IMR-90 (cell line): ENCODE measurements around the gene RBFOX2. TPM values are rescaled to one million over a fixed set of nuclear protein-coding genes. Genes with fewer than 3 reads are reported as not detected.
A peak's percentile ranks its signal among the peaks of the same experiment; 100 is the strongest.

Experiments used
- ATAC-seq: fragments of 200-7000 bp; cut with Tn5 transposase; 2 replicates; pipeline ENCODE4 v1.9.1; 2020; ENCODE audit warnings: low read depth, mild to moderate bottlenecking, moderate library complexity
- BruUV-seq: library from RNA; stranded (reverse); fragments of 400-500 nt; replicated peaks from 2 replicates; lab custom pipeline; 2021; lab: Mats Ljungman, UMichigan
- CTCF ChIA-PET: fragments of 300-600 bp; formaldehyde crosslinking; extraction: SDS; loops from one replicate; lab custom pipeline; 2021; ENCODE audit warnings: antibody characterized with exemption; lab: Yijun Ruan, JAX
- POLR2A ChIA-PET: fragments of 300-600 bp; sonication (Branson Sonifier 250); formaldehyde crosslinking; loops from one replicate; lab custom pipeline; 2022; ENCODE audit warnings: antibody characterized with exemption; ENCODE audit not compliant: unreplicated experiment; lab: Charles Lee
- DNase-seq: peaks from one replicate; pipeline ENCODE4 v3.0.0; 2013
- H2AFZ ChIP-seq: replicated peaks from 2 replicates; pipeline ENCODE3; 2013; ENCODE audit warnings: low read length, mild to moderate bottlenecking; ENCODE audit not compliant: poor library complexity
- H2AK5ac ChIP-seq: 2 replicates; pipeline ENCODE4 v1.6.1; 2013; ENCODE audit warnings: low read depth, low read length, inconsistent platforms
- H2AK9ac ChIP-seq: replicated peaks from 2 replicates; pipeline ENCODE3; 2013; ENCODE audit warnings: mild to moderate bottlenecking, low read depth, low read length, moderate library complexity; ENCODE audit not compliant: poor library complexity
- H2BK120ac ChIP-seq: 2 replicates; pipeline ENCODE4 v1.6.1; 2013; ENCODE audit warnings: low read depth, low read length, inconsistent platforms
- H2BK15ac ChIP-seq: 3 replicates; pipeline ENCODE4 v1.6.1; 2013; ENCODE audit warnings: low read depth, low read length, inconsistent platforms
- H2BK20ac ChIP-seq: 2 replicates; pipeline ENCODE4 v1.6.1; 2013; ENCODE audit warnings: low read depth, mild to moderate bottlenecking, inconsistent platforms, low read length, moderate library complexity
- H2BK5ac ChIP-seq: 2 replicates; pipeline ENCODE4 v1.6.1; 2013; ENCODE audit warnings: mild to moderate bottlenecking, low read depth, low read length, inconsistent platforms; ENCODE audit not compliant: poor library complexity, severe bottlenecking
- H3K14ac ChIP-seq: replicated peaks from 2 replicates; pipeline ENCODE4 v1.6.1; 2013; ENCODE audit warnings: low read depth, low read length, inconsistent platforms
- H3K18ac ChIP-seq: 2 replicates; pipeline ENCODE4 v1.6.1; 2013; ENCODE audit warnings: low read depth, low read length, control low read depth
- H3K23ac ChIP-seq: 2 replicates; pipeline ENCODE4 v1.6.1; 2013; ENCODE audit warnings: low read depth, low read length, inconsistent platforms
- H3K27ac ChIP-seq: 2 replicates; pipeline ENCODE4 v1.5.1; 2013; ENCODE audit warnings: mild to moderate bottlenecking, control low read depth, low read length; ENCODE audit not compliant: insufficient read depth
- H3K27me3 ChIP-seq: 2 replicates; pipeline ENCODE4 v1.6.1; 2013; ENCODE audit warnings: low read length; ENCODE audit not compliant: control insufficient read depth, insufficient read depth
- H3K36me3 ChIP-seq: 2 replicates; pipeline ENCODE4 v1.6.1; 2013; ENCODE audit warnings: low read length, mixed read lengths; ENCODE audit not compliant: control insufficient read depth, insufficient read depth
- H3K4ac ChIP-seq: 2 replicates; pipeline ENCODE4 v1.6.1; 2013; ENCODE audit warnings: low read depth, low read length, inconsistent platforms
- H3K4me1 ChIP-seq: 2 replicates; pipeline ENCODE4 v1.6.1; 2013; ENCODE audit warnings: low read length, mixed read lengths; ENCODE audit not compliant: control insufficient read depth, insufficient read depth
- H3K4me2 ChIP-seq: 2 replicates; pipeline ENCODE4 v1.6.1; 2013; ENCODE audit warnings: low read depth, mild to moderate bottlenecking, control low read depth, low read length, moderate library complexity
- H3K4me3 ChIP-seq: 2 replicates; pipeline ENCODE4 v1.5.1; 2013; ENCODE audit warnings: low read depth, mild to moderate bottlenecking, control low read depth, low read length, moderate library complexity; ENCODE audit not compliant: insufficient read depth
- H3K56ac ChIP-seq: 2 replicates; pipeline ENCODE4 v1.6.1; 2013; ENCODE audit warnings: low read length, inconsistent platforms; ENCODE audit not compliant: insufficient read depth; ENCODE audit errors: extremely low read depth
- H3K79me1 ChIP-seq, 2 experiments: 2 replicates each; pipeline ENCODE4 v1.6.1; 2013; ENCODE audit warnings: low read length in 2 of 2, inconsistent platforms in 1 of 2, low read depth in 1 of 2
- H3K9ac ChIP-seq: 2 replicates; pipeline ENCODE4 v1.6.1; 2013; ENCODE audit warnings: low read depth, low read length, control low read depth
- H3K9me1 ChIP-seq: 2 replicates; pipeline ENCODE4 v1.6.1; 2013; ENCODE audit warnings: low read length, inconsistent platforms; ENCODE audit not compliant: insufficient read depth
- H3K9me3 ChIP-seq: 2 replicates; pipeline ENCODE4 v1.6.1; 2013; ENCODE audit warnings: low read length; ENCODE audit not compliant: control insufficient read depth, insufficient read depth
- H4K20me1 ChIP-seq: 2 replicates; pipeline ENCODE4 v1.6.1; 2013; ENCODE audit warnings: low read length, inconsistent platforms; ENCODE audit not compliant: insufficient read depth
- H4K5ac ChIP-seq: 2 replicates; pipeline ENCODE4 v1.6.1; 2013; ENCODE audit warnings: mild to moderate bottlenecking, low read depth, low read length, control low read depth
- H4K8ac ChIP-seq, 2 experiments: 2 replicates each; pipeline ENCODE4 v1.6.1; 2013; ENCODE audit warnings: low read depth in 2 of 2, low read length in 2 of 2, control low read depth in 1 of 2, inconsistent platforms in 1 of 2
- H4K91ac ChIP-seq: 2 replicates; pipeline ENCODE4 v1.6.1; 2013; ENCODE audit warnings: low read depth, low read length, inconsistent platforms; ENCODE audit not compliant: insufficient read depth
- BHLHE40 ChIP-seq: fragments of 150-350 bp; IDR thresholded peaks from 2 replicates; pipeline ENCODE4 v1.6.1; 2016; ENCODE audit warnings: mild to moderate bottlenecking, low read depth, low read length
- RFX5 ChIP-seq: IDR thresholded peaks from 2 replicates; pipeline ENCODE4 v1.8.0; 2012; ENCODE audit warnings: low read depth, mild to moderate bottlenecking, low read length, moderate library complexity
- WGBS, 2 experiments: methylation state at CpG; one replicate each; pipeline versions ENCODE4 v1.1.5 to v1.1.7; 2013; ENCODE audit warnings: missing lambda C conversion rate in 2 of 2; ENCODE audit not compliant: insufficient read length in 1 of 2; ENCODE audit errors: extremely low coverage in 2 of 2; 5-methylcytosine and 5-hydroxymethylcytosine counted together
- dilution Hi-C: fragments of 300-500 bp; cut with HindIII; formaldehyde crosslinking; loops from one replicate; pipeline ENCODE4 v1.14.3; 2018; ENCODE audit warnings: low sequenced_read_pairs; ENCODE audit not compliant: unreplicated experiment
- in situ Hi-C: fragments of 300-500 bp; cut with MboI; formaldehyde crosslinking; loops from 3 replicates; pipeline ENCODE4 v1.14.3; 2019; ENCODE audit warnings: low sequenced_read_pairs, inconsistent platforms, mixed read lengths
- intact Hi-C: fragments of 100-400 bp; cut with micrococcal nuclease; formaldehyde crosslinking; loops from 2 replicates; pipeline ENCODE4 v1.10.0; 2022
- polyA plus RNA-seq, 3 experiments: library from polyadenylated mRNA; depleted of rRNA; stranded (reverse); fragments of >200 nt; gene quantifications; 2 replicates each; pipeline ENCODE4 v1.2.3, GENCODE V29; 2012; ENCODE audit warnings: low replicate concordance in 1 of 3
- total RNA-seq: library from RNA; depleted of rRNA; stranded (reverse); fragments of >200 nt; gene quantifications from 2 replicates; pipeline ENCODE4 v1.2.3, GENCODE V29; 2012

RBFOX2 gene
- total and polyA plus RNA-seq, 2 of the 4 experiments (the other 2 are of a cell fraction), result 146 to 178 TPM

DNA sequence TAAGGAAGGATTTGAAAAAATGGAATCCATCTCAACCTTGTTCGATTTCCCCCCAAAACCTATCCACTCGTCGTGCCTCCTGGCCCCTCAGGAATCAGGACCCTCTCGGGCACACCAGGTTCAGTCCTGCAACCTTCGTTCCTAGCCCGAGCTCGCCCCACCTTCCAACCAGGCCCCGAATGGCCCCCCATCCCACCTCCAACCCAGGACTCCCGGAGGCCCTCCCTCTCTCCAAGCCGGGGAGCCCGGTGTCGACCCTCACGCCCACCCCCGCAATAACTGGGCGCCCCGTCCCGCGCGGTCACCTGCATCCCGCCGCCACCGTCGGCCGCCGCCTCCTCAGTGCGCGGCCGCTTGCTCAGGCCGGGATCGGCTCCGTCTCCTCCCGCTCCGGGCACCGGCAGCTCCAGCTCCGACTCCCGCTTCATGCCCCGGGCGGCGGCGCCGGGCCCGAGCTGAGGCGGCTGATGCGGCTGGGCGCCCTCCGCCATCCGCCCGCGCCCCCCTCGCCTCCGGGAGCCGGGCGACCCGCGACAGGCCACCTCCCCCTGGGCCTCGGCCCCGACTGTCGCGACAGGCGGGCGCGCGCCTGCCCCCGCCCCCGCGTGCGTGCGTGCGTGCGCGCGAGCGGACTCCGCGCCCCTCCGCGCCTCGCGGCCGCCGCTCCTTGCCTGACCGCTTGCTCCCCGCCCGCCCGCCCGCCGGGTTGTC is 534 bp downstream of the RBFOX2 start:
- Histone ChIP-seq H3K56ac (peak overlapping the region; percentile 81; the same call in 1 of the 2 replicates), H3K9ac (peak overlapping the region; percentile 100), H3K18ac (peak overlapping the region; percentile 75), H4K91ac (peak overlapping the region; percentile 75), H3K27ac (peak overlapping the region; percentile 95), H4K8ac (peak overlapping the region; percentile 56 to 57; a peak in 3 of 4 replicates), H2BK120ac (peak overlapping the region; percentile 69), H3K9me1 (peaks cover 12% of the 10 kb centered on the region; the same call in 1 of the 2 replicates), H3K9me3 (no peaks in the 10 kb centered on the region), H4K20me1 (peaks cover 26% of the 10 kb centered on the region; the same call in 1 of the 2 replicates), H2BK5ac (peak overlapping the region; percentile 74), H3K4me1 (peaks cover 7% of the 10 kb centered on the region), H4K5ac (peak overlapping the region; percentile 47; the same call in 1 of the 2 replicates), H3K27me3 (no peaks in the 10 kb centered on the region), H2BK15ac (peak overlapping the region; percentile 31; the same call in 1 of the 3 replicates), H3K4me3 (peak overlapping the region; percentile 98), H3K4me2 (peak overlapping the region; percentile 81), H2AK9ac (peak overlapping the region; percentile 38), H2AFZ (peak overlapping the region; percentile 90), H2AK5ac (peak overlapping the region; percentile 88), H2BK20ac (peak overlapping the region; percentile 5; the same call in 1 of the 2 replicates), H3K23ac (peak overlapping the region; percentile 93), H3K79me1 (peaks cover 7 to 42% of the 10 kb centered on the region in 2 experiments; a peak in 3 of 4 replicates), H3K36me3 (peaks cover 2% of the 10 kb centered on the region; the same call in 1 of the 2 replicates), H3K14ac (peak overlapping the region; percentile 85), H3K4ac (peak overlapping the region; percentile 84)
- DNase-seq (no peak), ATAC-seq (peak; percentile 40)
- ChIA-PET POLR2A (interaction anchor here (0.6 to 0.8 kb wide), 2 partner anchors 29 to 32 kb away, joined by 6 to 8 read pairs; no protein-coding TSS in a partner anchor), CTCF (interaction anchor here (0.7 to 2.2 kb wide), 3 partner anchors 27 to 344 kb away, joined by 3 to 14 read pairs (median 3); no protein-coding TSS in a partner anchor)
- intact Hi-C loops (loop anchor here (2.0 to 5.0 kb wide), 5 partner anchors 36 to 401 kb away; no protein-coding TSS in a partner anchor), dilution Hi-C loops (no loop called here), in situ Hi-C loops (no loop called here)
- no TSS peak for BruUV-seq
- WGBS, 2 experiments, result 0% methylated on average over 24 of the region's 87 CpGs; no CpG with 5 or more reads in 1 of the 2 experiments
- TF ChIP-seq BHLHE40, result 0 out of 2 replicates have a peak, but pooled peaks have one; percentile 2
- no peak for TF ChIP-seq RFX5
